ENCODE measurements around the gene ZFP36L1.

GRCh38 chr14:68820119-68820518 is 27.3 kb upstream of the ZFP36L1 start:
- TF ChIP-seq CTCF (IDR thresholded peaks at IDR 0.05) (no peak), POLR2A (IDR thresholded peaks at IDR 0.05) (no peak), EP300 (IDR thresholded peaks at IDR 0.05) (no peak)
